Activated naive CD4-positive, alpha-beta T cell treated with anti-CD3 and anti-CD28 coated beads, Interleukin-2, amount 50 U/mL, for 16 hours (primary cell): ENCODE measurements around the gene CHD1.

Source experiments
- DNase-seq: peaks from one replicate; pipeline ENCODE4 v3.0.0-alpha.2; 2020

CHD1 gene

GRCh38 chr5:98934546-98934945, 5.7 kb upstream of the CHD1 start:
- DNase-seq = no peak

- no peak for DNase-seq
Measured at GRCh38 chr5:98933445-98934072, 4.8 kb upstream of the CHD1 start.

GRCh38 chr5:98930972-98931762, 2.4 kb upstream of the CHD1 start:
- no peak for DNase-seq

GRCh38 chr5:98929710-98930298, 997 bp upstream of the CHD1 start:
- peak; percentile 94 for DNase-seq

GRCh38 chr5:98927989-98928872, 576 bp downstream of the CHD1 start:
- peak; percentile 54 for DNase-seq

- DNase-seq = peak; percentile 58
Measured at GRCh38 chr5:98927242-98927988, 1.4 kb downstream of the CHD1 start.

- no peak for DNase-seq
Measured at GRCh38 chr5:98923966-98924365, 4.8 kb downstream of the CHD1 start.

- no peak for DNase-seq
Measured at GRCh38 chr5:98921947-98922505, 6.8 kb downstream of the CHD1 start.

GRCh38 chr5:98917433-98917832, 11.4 kb downstream of the CHD1 start:
- no peak for DNase-seq

- DNase-seq = no peak
Measured at GRCh38 chr5:98916540-98916939, 12.3 kb downstream of the CHD1 start.

GRCh38 chr5:98913911-98914310, 14.9 kb downstream of the CHD1 start:
- DNase-seq = no peak

- DNase-seq = no peak
Measured at GRCh38 chr5:98911280-98912040, 17.3 kb downstream of the CHD1 start.

- no peak for DNase-seq
Measured at GRCh38 chr5:98909363-98909762, 19.4 kb downstream of the CHD1 start.

GRCh38 chr5:98907951-98908350, 20.9 kb downstream of the CHD1 start:
- no peak for DNase-seq

- no peak for DNase-seq
Measured at GRCh38 chr5:98906756-98907355, 22.0 kb downstream of the CHD1 start.

GRCh38 chr5:98905857-98906688, 22.7 kb downstream of the CHD1 start:
- DNase-seq = no peak

GRCh38 chr5:98904780-98905179, 24.0 kb downstream of the CHD1 start:
- no peak for DNase-seq

- no peak for DNase-seq
Measured at GRCh38 chr5:98902733-98903132, 26.1 kb downstream of the CHD1 start.

- no peak for DNase-seq
Measured at GRCh38 chr5:98899456-98899855, 29.4 kb downstream of the CHD1 start.

GRCh38 chr5:98898743-98899142, 30.1 kb downstream of the CHD1 start:
- no peak for DNase-seq
